HEK293T (cell line): ENCODE measurements around the gene ORM2.
"Not testable (repeated sequence)": the region's sequence is repeated elsewhere in the genome, so short reads cannot be mapped to it uniquely, and the experiment has no call there.

Source experiments
- HDGF ChIP-seq: fragments of 450-650 bp; IDR thresholded peaks from 2 replicates; pipeline ENCODE4 v1.6.1; 2017; ENCODE audit warnings: antibody characterized with exemption, borderline replicate concordance
- NFRKB ChIP-seq: fragments of 450-650 bp; IDR thresholded peaks from 2 replicates; pipeline ENCODE4 v1.6.1; 2016; ENCODE audit warnings: mild to moderate bottlenecking, moderate library complexity
- SP1 ChIP-seq: fragments of 450-650 bp; IDR thresholded peaks from 2 replicates; pipeline ENCODE4 v1.6.1; 2017

GRCh38 chr9:114323849-114324248 is 5.8 kb upstream of the ORM2 start:
- not testable (repeated sequence) for TF ChIP-seq NFRKB, HDGF, SP1
